ENCODE data around the gene AWAT2.
"Not testable (repeated sequence)": the region's sequence is repeated elsewhere in the genome, so short reads cannot be mapped to it uniquely, and the experiment has no call there.

Gene AWAT2

GRCh38 chrX:70041993-70042392, 7.7 kb downstream of the AWAT2 start:
- DNase-seq = no peak

- no peak for DNase-seq
Measured at GRCh38 chrX:70039758-70040157, 10.0 kb downstream of the AWAT2 start.

- no peak for DNase-seq
Measured at GRCh38 chrX:70038951-70039350, 10.8 kb downstream of the AWAT2 start.

GRCh38 chrX:70038515-70038914, 11.2 kb downstream of the AWAT2 start:
- DNase-seq = no peak

- DNase-seq = no peak
Measured at GRCh38 chrX:70034646-70035045, 15.1 kb downstream of the AWAT2 start.

- DNase-seq = peak; percentile 48
Measured at GRCh38 chrX:70033348-70034051, 16.2 kb downstream of the AWAT2 start.

- no peak for DNase-seq
Measured at GRCh38 chrX:70032792-70033191, 16.9 kb downstream of the AWAT2 start.

- DNase-seq = peak; percentile 74
Measured at GRCh38 chrX:70030301-70030767, 19.4 kb downstream of the AWAT2 start.

GRCh38 chrX:70029863-70030262, 19.9 kb downstream of the AWAT2 start:
- no peak for DNase-seq

GRCh38 chrX:70026851-70027200, 22.9 kb downstream of the AWAT2 start:
- no peak for DNase-seq

- DNase-seq = no peak
Measured at GRCh38 chrX:70026112-70026850, 23.5 kb downstream of the AWAT2 start.

- DNase-seq = no peak
Measured at GRCh38 chrX:70025464-70025863, 24.3 kb downstream of the AWAT2 start.

- DNase-seq = no peak
Measured at GRCh38 chrX:70022616-70023015, 27.1 kb downstream of the AWAT2 start.

- DNase-seq = peak; percentile 12
Measured at GRCh38 chrX:70016513-70016912, 33.2 kb downstream of the AWAT2 start.

GRCh38 chrX:70013466-70014381, 36.0 kb downstream of the AWAT2 start:
- no peak for DNase-seq

GRCh38 chrX:70012756-70013155, 37.0 kb downstream of the AWAT2 start:
- DNase-seq = no peak

- no peak for DNase-seq
Measured at GRCh38 chrX:70009970-70010369, 39.8 kb downstream of the AWAT2 start.

- DNase-seq = no peak
Measured at GRCh38 chrX:70009049-70009448, 40.7 kb downstream of the AWAT2 start.

- DNase-seq = no peak
Measured at GRCh38 chrX:70007946-70008345, 41.8 kb downstream of the AWAT2 start.

- DNase-seq = no peak
Measured at GRCh38 chrX:70001708-70002341, 47.9 kb downstream of the AWAT2 start.

- DNase-seq = no peak
Measured at GRCh38 chrX:70001269-70001668, 48.5 kb downstream of the AWAT2 start.

GRCh38 chrX:69998299-69998698, 51.4 kb downstream of the AWAT2 start:
- DNase-seq = not testable (repeated sequence)

GRCh38 chrX:69996113-69996468, 53.6 kb downstream of the AWAT2 start:
- no peak for DNase-seq
